Activated T-helper 2 cell treated with anti-CD3 and anti-CD28 coated beads, Interferon-gamma antibody, Interleukin-2, Interleukin-4, amounts not matched to agents 10 μg/mL and 5 μg/mL and 100 μg/mL, durations not matched to agents 14 hours and 24 hours and 36 hours (primary cell): Measurements from ENCODE around the gene CHD2. TPM values are rescaled to one million over a fixed set of nuclear protein-coding genes. Genes with fewer than 3 reads are reported as not detected.
"Not testable (repeated sequence)": the region's sequence is repeated elsewhere in the genome, so short reads cannot be mapped to it uniquely, and the experiment has no call there.

ENCODE experiments used
- DNase-seq: peaks from one replicate; pipeline ENCODE4 v3.0.0; 2021; ENCODE audit warnings: low spot score
- H3K27ac Mint-ChIP-seq: one replicate; pipeline ENCODE4 v1.8.0; 2021; ENCODE audit warnings: mixed read lengths
- H3K27me3 Mint-ChIP-seq: one replicate; pipeline ENCODE4 v1.8.0; 2021; ENCODE audit warnings: low read depth, mixed read lengths
- H3K36me3 Mint-ChIP-seq: one replicate; pipeline ENCODE4 v1.8.0; 2021; ENCODE audit warnings: low read depth, mixed read lengths
- H3K4me1 Mint-ChIP-seq: one replicate; pipeline ENCODE4 v1.8.0; 2021; ENCODE audit warnings: low read depth, mixed read lengths
- H3K4me3 Mint-ChIP-seq: one replicate; pipeline ENCODE4 v1.8.0; 2021; ENCODE audit warnings: low read depth, mild to moderate bottlenecking, moderate library complexity, mixed read lengths
- H3K9me3 Mint-ChIP-seq: one replicate; pipeline ENCODE4 v1.8.0; 2021; ENCODE audit warnings: mixed read lengths
- intact Hi-C: fragments of 100-400 bp; cut with micrococcal nuclease; formaldehyde crosslinking; loops from one replicate; pipeline ENCODE4 v1.15.1; 2023
- total RNA-seq: library from RNA; stranded (reverse); gene quantifications from 2 replicates; pipeline ENCODE4 v1.2.3, GENCODE V29; 2022

CHD2 gene
- total RNA-seq, 1 donor from 2014 or later: 111 TPM

DNA sequence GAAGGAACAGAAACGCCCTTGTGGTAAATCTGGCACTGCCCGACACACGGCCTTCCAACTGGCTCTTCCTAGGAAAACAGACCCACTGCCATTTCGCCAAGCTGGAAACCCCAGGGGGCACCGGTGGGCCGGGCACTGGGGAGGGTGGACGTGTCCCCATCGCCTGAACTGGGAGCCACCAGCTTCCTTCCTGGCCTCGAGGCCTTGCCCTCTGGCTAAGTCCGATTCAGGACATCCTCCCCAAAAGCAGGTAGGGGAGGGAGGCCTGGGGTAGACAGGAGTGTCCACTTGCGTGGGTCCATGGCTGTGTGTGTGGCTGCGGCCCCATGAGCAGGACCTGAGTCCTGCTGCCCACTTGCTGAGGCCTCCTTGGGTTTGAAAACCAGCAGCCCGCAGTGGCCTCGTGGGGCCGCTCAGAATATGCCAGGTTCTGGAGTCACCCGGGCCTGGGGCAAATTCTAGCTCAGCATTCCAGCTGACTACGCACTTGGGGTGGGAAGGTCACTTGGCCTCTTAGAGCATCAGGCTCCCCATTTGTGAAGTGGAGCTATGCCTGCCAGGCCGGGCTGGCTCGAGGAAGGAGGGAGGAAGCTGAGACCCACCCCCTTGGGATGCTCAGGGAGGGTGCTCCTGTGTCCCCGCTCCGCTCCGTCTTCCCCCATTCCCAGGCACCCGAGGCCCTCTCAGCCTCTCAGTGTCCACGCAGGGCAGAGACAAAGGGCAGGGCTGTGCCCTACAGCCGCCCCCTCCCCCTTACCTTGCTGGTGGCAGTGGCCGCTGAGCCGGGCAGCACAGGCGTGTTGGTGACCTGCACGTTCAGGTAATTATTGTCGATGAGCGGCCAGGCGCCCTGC lies 151.3 kb downstream of the CHD2 start:
- Mint-ChIP-seq H3K27ac (no peak overlapping the region), H3K36me3 (no peaks in the 10 kb centered on the region), H3K4me3 (no peak overlapping the region), H3K9me3 (no peaks in the 10 kb centered on the region), H3K27me3 (peaks cover 3% of the 10 kb centered on the region), H3K4me1 (peaks cover 5% of the 10 kb centered on the region)
- DNase-seq: no peak
- intact Hi-C loops: no loop called here

DNA sequence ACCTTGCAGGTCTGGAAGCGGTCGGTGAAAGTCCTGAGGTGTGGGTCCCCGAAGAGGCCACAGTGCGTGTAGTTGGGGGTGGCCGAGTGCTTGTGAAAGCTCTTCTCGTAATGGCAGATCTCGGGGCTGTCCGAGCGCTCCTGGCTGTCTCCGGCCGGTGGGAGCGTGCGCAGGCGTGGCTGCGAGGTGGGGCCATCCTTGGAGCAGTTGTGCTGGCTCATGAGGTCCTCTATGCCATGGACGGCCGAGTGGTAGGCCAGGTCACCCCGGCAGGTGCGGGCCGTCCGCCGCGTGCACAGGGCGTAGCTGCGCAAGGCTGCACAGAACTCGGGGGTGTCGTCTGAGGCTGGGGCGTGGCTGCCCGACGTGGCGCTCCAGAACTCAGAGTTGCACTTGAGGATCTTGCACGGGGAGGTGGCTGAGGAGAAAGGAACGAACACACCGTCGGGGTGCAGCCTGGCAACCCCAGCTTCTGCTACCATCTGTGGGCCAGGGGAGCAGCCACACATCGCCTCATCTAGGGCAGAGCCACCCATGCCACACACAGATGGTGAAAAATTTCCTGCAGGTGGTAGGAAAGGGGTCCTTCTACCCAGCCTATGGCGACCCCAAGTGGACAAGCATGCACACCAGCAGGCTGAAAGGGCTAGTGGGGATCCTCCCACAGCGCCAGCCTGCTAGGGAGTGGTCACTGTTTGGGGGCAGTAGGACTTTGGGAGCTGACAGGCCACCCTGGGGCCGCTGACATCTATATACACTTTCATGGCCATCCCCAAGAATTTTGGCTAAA lies 152.2 kb downstream of the CHD2 start:
- H3K4me3 Mint-ChIP-seq: no peak overlapping the region

DNA sequence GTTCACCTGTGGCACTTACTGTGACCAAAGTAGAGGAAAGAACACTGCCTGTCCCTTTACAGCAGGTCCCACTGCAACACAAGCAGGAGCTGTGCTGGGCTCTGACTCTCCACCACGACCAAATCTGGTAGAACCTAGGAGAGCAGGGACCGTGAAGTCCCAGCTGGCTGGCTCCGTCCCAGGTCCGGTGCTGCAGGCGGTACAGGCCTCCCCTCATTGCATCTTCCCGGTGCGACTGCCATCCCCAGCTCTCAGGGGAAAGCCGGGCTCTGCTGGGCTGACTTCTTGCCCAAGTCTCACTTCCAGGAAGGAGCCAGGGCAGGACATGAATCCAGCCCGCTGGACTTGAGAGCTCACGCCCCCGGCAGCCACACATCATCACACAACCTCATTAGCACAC lies 155.1 kb downstream of the CHD2 start:
- Mint-ChIP-seq H3K4me3 (no peak overlapping the region), H3K36me3 (no peaks in the 10 kb centered on the region), H3K27me3 (no peaks in the 10 kb centered on the region), H3K27ac (no peak overlapping the region), H3K9me3 (no peaks in the 10 kb centered on the region), H3K4me1 (no peaks in the 10 kb centered on the region)
- DNase-seq: no peak
- intact Hi-C loops: no loop called here

More for the DNA sequence above, 152.2 kb downstream of the CHD2 start:
- H3K27ac Mint-ChIP-seq: no peak overlapping the region
- no peaks in the 10 kb centered on the region for H3K36me3 Mint-ChIP-seq
- H3K4me1 Mint-ChIP-seq: peaks cover 5% of the 10 kb centered on the region
- H3K9me3 Mint-ChIP-seq: no peaks in the 10 kb centered on the region
- H3K27me3 Mint-ChIP-seq: peaks cover 2% of the 10 kb centered on the region
- intact Hi-C loops: no loop called here
- no peak for DNase-seq

DNA sequence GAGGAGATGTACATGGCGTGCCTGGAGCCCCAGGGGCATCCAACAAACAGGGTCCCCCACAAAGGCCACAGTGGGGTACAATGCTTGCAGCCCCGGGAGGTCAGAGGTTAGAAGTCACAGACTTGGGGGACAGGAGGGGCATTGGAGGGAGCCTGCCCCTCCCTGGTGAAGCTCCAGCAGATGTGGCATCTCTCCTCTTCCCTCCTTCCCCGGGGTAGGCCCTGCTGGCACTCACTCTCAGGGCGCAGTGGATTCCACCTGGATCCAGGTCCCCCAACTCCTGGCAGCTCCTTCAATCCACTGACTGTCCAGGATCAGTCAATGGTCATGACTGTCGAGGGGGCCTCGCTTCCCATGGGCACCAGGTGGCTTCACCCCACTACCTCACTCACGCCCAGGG lies 156.7 kb downstream of the CHD2 start:
- Mint-ChIP-seq H3K36me3 (no peaks in the 10 kb centered on the region), H3K27me3 (no peaks in the 10 kb centered on the region), H3K9me3 (no peaks in the 10 kb centered on the region), H3K4me3 (no peak overlapping the region), H3K27ac (no peak overlapping the region), H3K4me1 (peaks cover 5% of the 10 kb centered on the region)
- no peak for DNase-seq
- intact Hi-C loops: no loop called here

DNA sequence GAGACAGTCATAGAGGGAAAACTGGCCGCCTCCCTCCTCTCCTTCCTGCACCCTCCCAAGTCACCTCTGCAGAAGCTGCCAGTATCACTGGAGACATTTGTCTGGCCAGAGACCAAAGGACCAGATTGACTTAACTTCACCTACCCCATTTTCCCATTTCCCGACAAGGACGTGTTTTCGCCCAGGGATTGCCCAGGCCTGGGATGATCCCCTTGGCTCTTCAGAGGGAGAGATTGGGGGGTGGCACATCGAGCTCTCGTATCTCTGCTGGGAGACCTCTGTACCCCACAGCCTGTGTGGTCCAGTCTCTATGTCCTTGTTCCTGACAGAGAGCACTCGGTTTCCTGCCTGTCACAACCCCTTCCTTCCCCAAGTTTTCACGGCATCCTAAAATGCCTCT lies 157.5 kb downstream of the CHD2 start:
- intact Hi-C loops: no loop called here
- Mint-ChIP-seq H3K36me3 (no peaks in the 10 kb centered on the region), H3K9me3 (no peaks in the 10 kb centered on the region), H3K27ac (no peak overlapping the region), H3K4me1 (peaks cover 5% of the 10 kb centered on the region), H3K4me3 (no peak overlapping the region), H3K27me3 (peaks cover 3% of the 10 kb centered on the region)
- no peak for DNase-seq

DNA sequence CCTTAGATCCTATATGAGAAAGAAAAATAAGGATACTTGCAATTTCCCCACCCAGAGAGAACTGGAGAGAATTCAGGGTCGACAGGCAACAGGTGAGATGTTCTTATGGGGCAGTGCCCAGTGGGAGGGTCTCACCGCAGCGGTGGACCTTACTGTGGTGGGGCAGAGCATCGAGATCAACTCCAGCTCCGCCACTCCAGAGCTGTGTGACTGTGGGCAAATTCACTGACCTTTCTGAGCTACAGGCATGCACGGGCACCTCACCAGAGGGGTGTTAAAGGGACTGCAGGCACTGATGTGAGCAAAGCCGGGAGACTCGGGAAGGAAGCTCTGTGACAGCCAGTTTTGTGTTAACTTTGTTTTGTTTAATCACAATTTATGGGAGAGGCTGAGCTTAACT lies 158.0 kb downstream of the CHD2 start:
- no peak overlapping the region for H3K4me3 Mint-ChIP-seq
- intact Hi-C loops: no loop called here

DNA sequence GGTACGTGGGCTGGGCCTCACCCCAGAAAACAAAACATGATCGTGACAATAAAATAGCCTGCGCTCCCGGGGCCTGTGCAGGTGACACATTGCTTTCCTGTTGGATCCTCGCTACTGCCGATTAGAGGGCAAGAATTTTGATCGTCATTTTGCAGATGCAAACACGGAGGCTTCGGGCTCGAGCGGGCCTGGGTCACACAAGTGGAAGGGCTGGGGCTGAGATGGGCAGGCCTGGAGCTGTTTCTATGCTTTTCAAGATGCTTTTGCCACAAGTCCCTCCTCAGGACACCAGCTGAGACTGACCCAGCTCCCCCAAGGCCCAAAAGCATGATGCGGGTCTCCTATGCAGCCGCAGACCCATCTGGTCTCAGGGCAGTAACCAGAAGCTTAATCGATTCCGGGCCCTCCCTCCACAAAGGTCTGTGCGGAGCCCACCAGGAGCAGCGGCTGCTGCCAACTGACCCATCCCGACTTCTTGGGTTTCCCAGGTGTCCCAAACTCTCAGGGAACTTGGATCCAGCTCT lies 158.8 kb downstream of the CHD2 start:
- Mint-ChIP-seq H3K4me3 (no peak overlapping the region), H3K9me3 (no peaks in the 10 kb centered on the region), H3K36me3 (no peaks in the 10 kb centered on the region), H3K27me3 (peaks cover 6% of the 10 kb centered on the region), H3K27ac (no peak overlapping the region), H3K4me1 (peaks cover 5% of the 10 kb centered on the region)
- intact Hi-C loops: no loop called here
- DNase-seq: no peak

More for the DNA sequence above, 158.0 kb downstream of the CHD2 start:
- H3K27ac Mint-ChIP-seq: no peak overlapping the region
- H3K27me3 Mint-ChIP-seq: peaks cover 6% of the 10 kb centered on the region
- peaks cover 5% of the 10 kb centered on the region for H3K4me1 Mint-ChIP-seq
- H3K9me3 Mint-ChIP-seq: no peaks in the 10 kb centered on the region
- H3K36me3 Mint-ChIP-seq: no peaks in the 10 kb centered on the region
- no peak for DNase-seq

DNA sequence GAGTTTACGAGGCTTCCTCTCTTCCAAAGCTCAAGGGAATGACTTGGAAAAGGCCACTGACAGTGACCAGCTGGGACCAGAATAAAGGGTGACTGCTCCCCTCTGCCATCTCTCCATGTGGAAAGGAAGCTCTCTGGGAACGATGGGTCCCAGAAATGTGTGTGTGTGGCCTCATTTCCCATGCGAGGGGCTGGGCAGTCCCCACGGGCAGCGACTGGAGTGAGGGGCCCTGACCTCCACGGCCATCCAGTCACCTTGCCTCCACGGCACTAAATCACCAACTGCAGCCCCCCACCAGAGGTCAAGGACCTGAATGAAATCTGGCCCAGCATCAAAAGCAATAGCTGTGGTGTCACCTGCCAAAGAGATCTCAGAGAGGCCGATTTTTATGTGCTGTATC lies 159.3 kb downstream of the CHD2 start:
- Mint-ChIP-seq H3K4me1 (peaks cover 5% of the 10 kb centered on the region), H3K9me3 (no peaks in the 10 kb centered on the region), H3K27ac (no peak overlapping the region), H3K4me3 (no peak overlapping the region), H3K36me3 (no peaks in the 10 kb centered on the region), H3K27me3 (peaks cover 6% of the 10 kb centered on the region)
- intact Hi-C loops: no loop called here
- DNase-seq: no peak

DNA sequence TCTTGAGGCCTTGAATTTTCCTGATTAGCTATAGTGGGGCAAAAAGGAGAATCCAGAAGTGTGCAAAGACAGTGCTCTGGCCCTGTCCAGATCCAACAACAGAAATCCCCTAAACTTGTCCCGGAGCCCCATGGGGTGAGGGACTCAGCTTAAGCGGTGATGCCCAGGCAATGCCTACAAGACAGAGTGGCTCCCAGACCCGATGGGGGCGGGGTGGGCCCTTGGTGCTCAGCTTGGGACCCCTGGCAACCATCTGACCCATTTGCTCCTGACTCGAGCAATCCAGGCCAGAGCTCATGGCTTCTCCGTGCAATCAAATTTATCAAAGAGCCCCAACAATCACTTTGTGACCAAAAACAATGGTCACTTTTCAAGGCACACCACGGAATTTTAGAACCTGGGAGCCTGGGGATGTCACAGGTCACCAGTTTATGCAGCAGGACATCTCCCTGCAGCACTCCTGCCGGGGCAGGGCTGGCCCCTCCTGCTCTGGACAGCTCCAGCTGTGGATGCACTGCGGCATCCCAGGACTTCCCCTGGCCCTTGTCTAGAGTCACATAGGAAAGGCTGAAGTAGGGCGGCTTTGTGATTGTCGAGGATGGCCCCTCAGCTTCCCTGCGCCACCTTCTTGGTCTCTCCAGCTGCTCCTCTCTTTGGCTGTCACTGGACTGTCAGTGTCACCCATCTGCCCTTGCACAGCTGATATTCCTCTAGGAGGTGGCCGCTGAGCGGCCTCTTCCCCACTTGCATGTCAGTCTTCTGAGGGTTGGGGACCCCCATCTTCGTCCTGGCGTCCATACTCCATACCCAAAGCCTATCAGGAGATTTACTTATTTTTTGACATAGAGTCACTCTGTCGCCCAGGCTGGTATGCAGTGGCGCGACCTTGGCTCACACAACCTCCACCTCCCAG lies 160.5 kb downstream of the CHD2 start:
- DNase-seq: no peak

DNA sequence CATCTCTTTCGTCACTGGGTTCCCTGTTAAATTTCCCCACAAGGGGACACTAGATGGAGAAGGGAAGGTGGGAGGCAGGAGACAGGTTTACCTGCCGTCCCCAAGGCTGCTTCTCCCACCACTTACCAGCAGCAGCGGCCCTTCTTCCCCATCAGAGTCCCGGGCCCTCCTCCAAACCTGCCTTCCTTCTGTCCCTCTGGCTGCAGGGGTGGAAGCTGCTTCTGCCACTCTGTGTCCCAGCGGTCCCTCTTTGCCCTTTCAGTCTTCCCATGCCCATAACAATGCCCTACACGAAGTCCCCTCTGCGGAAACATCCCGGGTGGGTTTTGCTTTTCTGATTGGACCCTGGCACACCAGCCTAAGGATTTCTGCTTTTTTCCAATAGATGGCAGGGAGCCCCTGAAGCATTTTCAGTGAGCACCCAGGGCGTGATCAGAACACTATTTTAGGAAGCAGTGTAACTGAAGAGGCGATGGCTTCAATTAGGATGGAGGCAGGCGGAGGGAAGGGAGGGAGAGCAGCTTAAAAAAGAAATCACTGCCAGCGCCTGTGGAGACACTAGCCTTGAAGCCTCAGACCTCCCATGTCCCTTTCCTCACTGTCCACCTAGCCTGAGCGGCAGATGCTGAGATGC lies 162.6 kb downstream of the CHD2 start:
- intact Hi-C loops, DNase-seq: not testable (repeated sequence)

More for the DNA sequence above, 160.5 kb downstream of the CHD2 start:
- H3K27me3 Mint-ChIP-seq: peaks cover 6% of the 10 kb centered on the region
- H3K4me1 Mint-ChIP-seq: peaks cover 5% of the 10 kb centered on the region
- H3K27ac Mint-ChIP-seq: no peak overlapping the region
- no peaks in the 10 kb centered on the region for H3K36me3 Mint-ChIP-seq
- intact Hi-C loops: no loop called here
- no peaks in the 10 kb centered on the region for H3K9me3 Mint-ChIP-seq
- no peak overlapping the region for H3K4me3 Mint-ChIP-seq

DNA sequence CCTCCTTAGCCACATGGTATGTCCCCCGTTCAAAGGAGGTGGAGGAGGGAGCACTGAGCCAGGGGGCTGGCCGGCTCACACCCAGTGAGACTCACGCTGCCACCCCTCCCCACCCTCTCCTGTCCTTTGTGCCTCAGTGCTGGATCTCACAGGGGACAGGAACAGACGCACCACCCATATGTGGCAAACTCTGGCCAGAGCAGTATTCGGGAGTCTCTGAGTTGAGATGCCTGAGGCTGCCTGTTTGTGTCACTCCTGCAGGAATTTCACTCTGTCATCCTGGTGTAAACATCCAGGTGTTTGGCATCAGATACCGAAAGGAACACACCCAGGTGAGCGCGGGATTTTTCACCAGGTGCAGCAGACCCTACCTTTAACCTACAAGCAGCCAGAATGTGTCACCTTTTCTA lies 163.1 kb downstream of the CHD2 start:
- H3K27ac Mint-ChIP-seq: no peak overlapping the region
- no peak overlapping the region for H3K4me3 Mint-ChIP-seq
- H3K27me3 Mint-ChIP-seq: peaks cover 13% of the 10 kb centered on the region
- intact Hi-C loops: no loop called here
- H3K9me3 Mint-ChIP-seq: no peaks in the 10 kb centered on the region
- DNase-seq: no peak
- peaks cover 5% of the 10 kb centered on the region for H3K4me1 Mint-ChIP-seq
- no peaks in the 10 kb centered on the region for H3K36me3 Mint-ChIP-seq

More for the DNA sequence above, 162.6 kb downstream of the CHD2 start:
- not testable (repeated sequence) for H3K4me1 Mint-ChIP-seq, H3K27ac Mint-ChIP-seq, H3K4me3 Mint-ChIP-seq, H3K36me3 Mint-ChIP-seq, H3K9me3 Mint-ChIP-seq
- peaks cover 12% of the 10 kb centered on the region for H3K27me3 Mint-ChIP-seq
